ENCODE results near the gene EIF4EBP2.

Gene EIF4EBP2

DNA sequence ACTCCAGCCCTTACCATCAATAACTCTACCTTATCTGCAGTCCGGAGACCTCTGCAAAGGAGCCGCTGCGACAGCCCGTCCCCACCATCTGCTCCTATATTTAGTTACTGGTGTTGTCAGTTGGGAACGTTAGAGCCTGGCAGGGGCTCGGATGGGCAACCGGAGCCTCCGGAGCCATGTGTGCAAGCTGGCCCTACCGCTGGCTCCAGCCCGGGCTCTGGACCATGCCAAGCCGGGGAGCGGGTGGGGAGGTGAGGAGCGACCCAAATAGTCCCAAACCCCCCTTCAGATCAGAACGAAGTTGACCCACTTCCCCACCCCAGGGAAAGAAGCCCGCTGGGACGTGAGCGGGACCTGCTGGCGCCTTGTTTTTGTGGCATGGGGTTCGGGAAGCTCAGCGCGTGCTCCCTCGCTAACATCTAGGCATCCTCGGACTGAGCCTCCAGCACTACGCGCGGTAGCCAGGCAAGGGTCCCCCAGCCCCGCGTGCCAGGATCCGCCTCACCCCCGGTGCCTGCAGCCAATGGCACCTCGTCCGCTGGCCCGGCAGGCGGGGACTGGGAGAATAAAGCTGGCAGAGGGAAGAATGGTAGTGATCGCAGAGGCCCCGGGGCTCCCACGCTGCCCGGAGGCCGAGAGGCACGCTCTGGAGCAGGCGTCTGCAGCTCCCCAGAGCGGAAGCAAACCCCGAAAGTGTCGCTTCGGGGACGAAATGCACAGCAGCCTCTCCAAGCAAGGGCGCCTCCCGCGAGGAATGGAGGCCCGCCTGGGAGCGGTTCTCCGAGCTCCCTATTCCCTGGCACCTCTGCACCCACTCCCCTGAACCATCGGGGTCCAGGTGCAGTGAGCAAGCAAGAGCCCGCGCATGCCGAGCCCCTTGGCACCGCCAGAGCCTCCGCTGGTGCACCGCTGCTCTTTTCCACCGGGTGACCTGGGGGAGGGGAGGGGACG lies 22.2 kb upstream of the EIF4EBP2 start:
- Histone ChIP-seq H3K56ac (ENCODE audit: low read length) (peak overlapping the region; percentile 92), H3K9ac (ENCODE audit: low read length) (peak overlapping the region; percentile 91)

GRCh38 chr10:70391654-70392053 lies 12.3 kb upstream of the EIF4EBP2 start:
- Histone ChIP-seq H3K4me3 (ENCODE audit: low read length) (no peak overlapping the region), H4K8ac (ENCODE audit: low read depth, low read length) (no peak overlapping the region), H3K4me1 (ENCODE audit: control insufficient read depth, low read depth, low read length) (no peaks in the 10 kb centered on the region), H3K79me1 (ENCODE audit: low read length) (no peaks in the 10 kb centered on the region), H3K27me3 (ENCODE audit: insufficient read depth, low read length, poor library complexity) (no peaks in the 10 kb centered on the region), H2BK5ac (ENCODE audit: low read length) (no peak overlapping the region), H3K9ac (ENCODE audit: low read length) (no peak overlapping the region), H3K56ac (ENCODE audit: low read length) (no peak overlapping the region), H3K4ac (ENCODE audit: low read depth, low read length) (no peak overlapping the region), H3K4me2 (ENCODE audit: low read length) (no peak overlapping the region), H3K36me3 (ENCODE audit: control insufficient read depth, insufficient read depth, low read length) (no peaks in the 10 kb centered on the region), H3K79me2 (ENCODE audit: control insufficient read depth, insufficient read depth, low read length) (no peaks in the 10 kb centered on the region), H3K18ac (ENCODE audit: low read length) (no peak overlapping the region), H4K5ac (ENCODE audit: low read length) (no peak overlapping the region), H3K27ac (ENCODE audit: low read depth, low read length) (no peak overlapping the region), H2BK120ac (ENCODE audit: low read depth, low read length) (no peak overlapping the region), H2AK5ac (ENCODE audit: low read length) (no peak overlapping the region), H3K23ac (ENCODE audit: low read length) (no peak overlapping the region), H2BK15ac (replicated peaks; ENCODE audit: low read depth) (no peak overlapping the region)
- no CpG with 5 or more reads among the region's 4 CpGs for WGBS (ENCODE audit: extremely low coverage, insufficient coverage, low lambda C conversion rate)
- DNase-seq: no peak

More for the DNA sequence above, 22.2 kb upstream of the EIF4EBP2 start:
- Histone ChIP-seq H3K27ac (ENCODE audit: low read depth, low read length) (no peak overlapping the region), H4K5ac (ENCODE audit: low read length) (no peak overlapping the region), H2BK5ac (ENCODE audit: low read length) (no peak overlapping the region), H4K8ac (ENCODE audit: low read depth, low read length) (no peak overlapping the region), H3K36me3 (ENCODE audit: control insufficient read depth, insufficient read depth, low read length) (no peaks in the 10 kb centered on the region), H3K23ac (ENCODE audit: low read length) (no peak overlapping the region), H3K4me1 (ENCODE audit: control insufficient read depth, low read depth, low read length) (peaks cover 5% of the 10 kb centered on the region), H2BK15ac (replicated peaks; ENCODE audit: low read depth) (no peak overlapping the region), H2BK120ac (ENCODE audit: low read depth, low read length) (no peak overlapping the region), H2AK5ac (ENCODE audit: low read length) (no peak overlapping the region), H3K18ac (ENCODE audit: low read length) (peak overlapping the region; percentile 11), H3K79me1 (ENCODE audit: low read length) (no peaks in the 10 kb centered on the region), H3K4me2 (ENCODE audit: low read length) (peak overlapping the region; percentile 45), H3K27me3 (ENCODE audit: insufficient read depth, low read length, poor library complexity) (peaks cover 1% of the 10 kb centered on the region), H3K4ac (ENCODE audit: low read depth, low read length) (peak overlapping the region; percentile 74), H3K79me2 (ENCODE audit: control insufficient read depth, insufficient read depth, low read length) (no peaks in the 10 kb centered on the region), H3K4me3 (ENCODE audit: low read length) (peak overlapping the region; percentile 78)
- peak; percentile 46 for DNase-seq
- no CpG with 5 or more reads among the region's 61 CpGs for WGBS (ENCODE audit: extremely low coverage, insufficient coverage, low lambda C conversion rate)

- no peak overlapping the region for H3K4me2 ChIP-seq (ENCODE audit: low read length)
- H3K18ac ChIP-seq (ENCODE audit: low read length): no peak overlapping the region
- no peaks in the 10 kb centered on the region for H3K27me3 ChIP-seq (ENCODE audit: insufficient read depth, low read length, poor library complexity)
- no peak overlapping the region for H2BK5ac ChIP-seq (ENCODE audit: low read length)
- no peak overlapping the region for H2AK5ac ChIP-seq (ENCODE audit: low read length)
- H3K23ac ChIP-seq (ENCODE audit: low read length): no peak overlapping the region
- no peak overlapping the region for H3K9ac ChIP-seq (ENCODE audit: low read length)
- no peak overlapping the region for H3K27ac ChIP-seq (ENCODE audit: low read depth, low read length)
- H2BK15ac ChIP-seq (replicated peaks; ENCODE audit: low read depth): no peak overlapping the region
- no peaks in the 10 kb centered on the region for H3K79me1 ChIP-seq (ENCODE audit: low read length)
- H2BK120ac ChIP-seq (ENCODE audit: low read depth, low read length): no peak overlapping the region
- H3K56ac ChIP-seq (ENCODE audit: low read length): no peak overlapping the region
- DNase-seq: no peak
- no peak overlapping the region for H4K8ac ChIP-seq (ENCODE audit: low read depth, low read length)
- H3K4ac ChIP-seq (ENCODE audit: low read depth, low read length): no peak overlapping the region
- H3K36me3 ChIP-seq (ENCODE audit: control insufficient read depth, insufficient read depth, low read length): no peaks in the 10 kb centered on the region
- no peaks in the 10 kb centered on the region for H3K4me1 ChIP-seq (ENCODE audit: control insufficient read depth, low read depth, low read length)
- no peaks in the 10 kb centered on the region for H3K79me2 ChIP-seq (ENCODE audit: control insufficient read depth, insufficient read depth, low read length)
- H4K5ac ChIP-seq (ENCODE audit: low read length): no peak overlapping the region
- H3K4me3 ChIP-seq (ENCODE audit: low read length): no peak overlapping the region
- WGBS (ENCODE audit: extremely low coverage, insufficient coverage, low lambda C conversion rate): no CpG with 5 or more reads among the region's 1 CpG
These were observed 7.8 kb upstream of the EIF4EBP2 start for GRCh38 chr10:70396140-70396539.

DNA sequence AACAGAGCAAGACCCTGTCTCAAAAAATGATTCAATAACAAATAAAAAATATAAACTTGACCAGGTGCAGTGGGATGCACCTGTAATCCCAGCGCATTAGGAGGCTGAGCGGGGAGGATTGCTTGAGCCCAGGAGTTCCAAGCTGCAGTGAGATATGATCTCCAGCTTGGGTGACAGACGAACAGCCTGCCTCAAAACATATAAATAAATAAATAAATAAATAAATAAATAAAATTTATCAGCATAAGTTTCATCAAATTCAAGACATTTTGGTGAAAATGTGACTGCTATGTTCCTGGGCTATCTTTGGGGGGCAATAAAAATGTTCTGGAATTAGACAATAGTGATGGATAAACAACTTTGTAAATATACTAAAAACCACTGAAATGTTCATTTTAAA lies 4.8 kb upstream of the EIF4EBP2 start:
- H3K4me1 ChIP-seq (ENCODE audit: control insufficient read depth, low read depth, low read length): no peaks in the 10 kb centered on the region
- H3K79me2 ChIP-seq (ENCODE audit: control insufficient read depth, insufficient read depth, low read length): no peaks in the 10 kb centered on the region
- H2BK120ac ChIP-seq (ENCODE audit: low read depth, low read length): no peak overlapping the region
- H4K8ac ChIP-seq (ENCODE audit: low read depth, low read length): no peak overlapping the region
- no peak overlapping the region for H2BK15ac ChIP-seq (replicated peaks; ENCODE audit: low read depth)
- H2AK5ac ChIP-seq (ENCODE audit: low read length): no peak overlapping the region
- no peak overlapping the region for H3K56ac ChIP-seq (ENCODE audit: low read length)
- no peak overlapping the region for H3K27ac ChIP-seq (ENCODE audit: low read depth, low read length)
- H3K4ac ChIP-seq (ENCODE audit: low read depth, low read length): no peak overlapping the region
- H3K36me3 ChIP-seq (ENCODE audit: control insufficient read depth, insufficient read depth, low read length): no peaks in the 10 kb centered on the region
- H3K4me2 ChIP-seq (ENCODE audit: low read length): no peak overlapping the region
- H3K18ac ChIP-seq (ENCODE audit: low read length): no peak overlapping the region
- no peak overlapping the region for H4K5ac ChIP-seq (ENCODE audit: low read length)
- no peak overlapping the region for H3K9ac ChIP-seq (ENCODE audit: low read length)
- no peak overlapping the region for H3K4me3 ChIP-seq (ENCODE audit: low read length)
- no peak overlapping the region for H2BK5ac ChIP-seq (ENCODE audit: low read length)
- no CpG with 5 or more reads among the region's 3 CpGs for WGBS (ENCODE audit: extremely low coverage, insufficient coverage, low lambda C conversion rate)
- no peaks in the 10 kb centered on the region for H3K79me1 ChIP-seq (ENCODE audit: low read length)
- no peaks in the 10 kb centered on the region for H3K27me3 ChIP-seq (ENCODE audit: insufficient read depth, low read length, poor library complexity)
- H3K23ac ChIP-seq (ENCODE audit: low read length): no peak overlapping the region
- no peak for DNase-seq

DNA sequence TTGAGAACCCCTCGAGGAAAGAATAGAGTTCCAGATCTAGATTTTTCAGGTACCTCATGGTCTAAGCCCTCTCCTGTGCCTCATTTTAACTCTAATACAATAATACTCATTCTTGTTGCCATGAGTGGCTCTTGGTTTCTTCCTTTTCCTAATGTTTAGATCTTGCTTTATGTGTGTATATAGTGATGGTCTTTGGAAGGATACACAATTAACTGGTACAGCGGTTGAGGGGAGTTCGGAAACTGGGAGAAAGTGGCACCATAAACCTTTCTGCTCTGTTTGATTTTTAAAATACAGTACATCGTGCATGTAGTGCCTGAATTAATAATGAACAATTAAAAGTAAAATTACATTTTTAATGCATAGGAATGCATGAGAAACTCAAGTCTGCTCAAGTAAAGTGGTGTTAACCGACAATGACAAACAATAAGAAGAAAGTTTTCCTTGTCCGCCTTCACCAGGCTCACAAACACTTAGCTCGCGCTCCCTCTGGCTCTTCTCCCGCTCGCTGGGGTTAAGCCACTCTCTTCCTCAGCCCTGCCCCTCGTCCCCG lies 386 bp upstream of the EIF4EBP2 start:
- H2BK120ac ChIP-seq (ENCODE audit: low read depth, low read length): no peak overlapping the region
- H3K79me2 ChIP-seq (ENCODE audit: control insufficient read depth, insufficient read depth, low read length): peaks cover 27% of the 10 kb centered on the region
- peaks cover 9% of the 10 kb centered on the region for H3K79me1 ChIP-seq (ENCODE audit: low read length)
- no peak overlapping the region for H3K27ac ChIP-seq (ENCODE audit: low read depth, low read length)
- H3K36me3 ChIP-seq (ENCODE audit: control insufficient read depth, insufficient read depth, low read length): no peaks in the 10 kb centered on the region
- H3K4me3 ChIP-seq (ENCODE audit: low read length): no peak overlapping the region
- H3K23ac ChIP-seq (ENCODE audit: low read length): no peak overlapping the region
- H3K4ac ChIP-seq (ENCODE audit: low read depth, low read length): no peak overlapping the region
- H3K56ac ChIP-seq (ENCODE audit: low read length): peak overlapping the region; percentile 45
- DNase-seq: no peak
- no peak overlapping the region for H2BK15ac ChIP-seq (replicated peaks; ENCODE audit: low read depth)
- peaks cover 4% of the 10 kb centered on the region for H3K4me1 ChIP-seq (ENCODE audit: control insufficient read depth, low read depth, low read length)
- no peaks in the 10 kb centered on the region for H3K27me3 ChIP-seq (ENCODE audit: insufficient read depth, low read length, poor library complexity)
- H3K4me2 ChIP-seq (ENCODE audit: low read length): no peak overlapping the region
- no CpG with 5 or more reads among the region's 12 CpGs for WGBS (ENCODE audit: extremely low coverage, insufficient coverage, low lambda C conversion rate)
- H4K8ac ChIP-seq (ENCODE audit: low read depth, low read length): no peak overlapping the region
- H4K5ac ChIP-seq (ENCODE audit: low read length): no peak overlapping the region
- H2BK5ac ChIP-seq (ENCODE audit: low read length): no peak overlapping the region
- no peak overlapping the region for H2AK5ac ChIP-seq (ENCODE audit: low read length)
- no peak overlapping the region for H3K18ac ChIP-seq (ENCODE audit: low read length)
- H3K9ac ChIP-seq (ENCODE audit: low read length): peak overlapping the region; percentile 31

Measured in mesendoderm (in vitro differentiated cells).